ENCODE measurements around the gene ATP8B3. TPM values are rescaled to one million over a fixed set of nuclear protein-coding genes. Genes with fewer than 3 reads are reported as not detected.

The ATP8B3 gene
- total and polyA plus RNA-seq, 2 experiments from 2014 or later, result 2.1 to 6.0 TPM

GRCh38 chr19:1774989-1775772, 36.9 kb downstream of the ATP8B3 start (continued):
- TF ChIP-seq, protein P1, sequence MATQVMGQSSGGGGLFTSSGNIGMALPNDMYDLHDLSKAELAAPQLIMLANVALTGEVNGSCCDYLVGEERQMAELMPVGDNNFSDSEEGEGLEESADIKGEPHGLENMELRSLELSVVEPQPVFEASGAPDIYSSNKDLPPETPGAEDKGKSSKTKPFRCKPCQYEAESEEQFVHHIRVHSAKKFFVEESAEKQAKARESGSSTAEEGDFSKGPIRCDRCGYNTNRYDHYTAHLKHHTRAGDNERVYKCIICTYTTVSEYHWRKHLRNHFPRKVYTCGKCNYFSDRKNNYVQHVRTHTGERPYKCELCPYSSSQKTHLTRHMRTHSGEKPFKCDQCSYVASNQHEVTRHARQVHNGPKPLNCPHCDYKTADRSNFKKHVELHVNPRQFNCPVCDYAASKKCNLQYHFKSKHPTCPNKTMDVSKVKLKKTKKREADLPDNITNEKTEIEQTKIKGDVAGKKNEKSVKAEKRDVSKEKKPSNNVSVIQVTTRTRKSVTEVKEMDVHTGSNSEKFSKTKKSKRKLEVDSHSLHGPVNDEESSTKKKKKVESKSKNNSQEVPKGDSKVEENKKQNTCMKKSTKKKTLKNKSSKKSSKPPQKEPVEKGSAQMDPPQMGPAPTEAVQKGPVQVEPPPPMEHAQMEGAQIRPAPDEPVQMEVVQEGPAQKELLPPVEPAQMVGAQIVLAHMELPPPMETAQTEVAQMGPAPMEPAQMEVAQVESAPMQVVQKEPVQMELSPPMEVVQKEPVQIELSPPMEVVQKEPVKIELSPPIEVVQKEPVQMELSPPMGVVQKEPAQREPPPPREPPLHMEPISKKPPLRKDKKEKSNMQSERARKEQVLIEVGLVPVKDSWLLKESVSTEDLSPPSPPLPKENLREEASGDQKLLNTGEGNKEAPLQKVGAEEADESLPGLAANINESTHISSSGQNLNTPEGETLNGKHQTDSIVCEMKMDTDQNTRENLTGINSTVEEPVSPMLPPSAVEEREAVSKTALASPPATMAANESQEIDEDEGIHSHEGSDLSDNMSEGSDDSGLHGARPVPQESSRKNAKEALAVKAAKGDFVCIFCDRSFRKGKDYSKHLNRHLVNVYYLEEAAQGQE (IDR thresholded peaks at IDR 0.05; ENCODE audit: unreplicated experiment), result no peak
- TF ChIP-seq EZH2 (IDR thresholded peaks at IDR 0.05; ENCODE audit: low read depth, unreplicated experiment) (peak; percentile 35), EZH2phosphoT487 (IDR thresholded peaks at IDR 0.05; ENCODE audit: unreplicated experiment) (no peak), CTCF (conservative IDR thresholded peaks at IDR 0.05; ENCODE audit: low read depth in 2 of 2) (peak; percentile 56 to 88), ZNF331 (CRISPR knock-in tag; IDR thresholded peaks at IDR 0.05; ENCODE audit: low read depth) (no peak), CREB1 (CRISPR knock-in tag; IDR thresholded peaks at IDR 0.05; ENCODE audit: low read depth) (no peak), POLR2AphosphoS5 (IDR thresholded peaks at IDR 0.05; ENCODE audit: low read depth) (no peak), ETS1 (IDR thresholded peaks at IDR 0.05) (no peak), STAT1 (IDR thresholded peaks at IDR 0.05; ENCODE audit: unreplicated experiment) (no peak), JUNB (IDR thresholded peaks at IDR 0.05; ENCODE audit: unreplicated experiment) (no peak)

DNA sequence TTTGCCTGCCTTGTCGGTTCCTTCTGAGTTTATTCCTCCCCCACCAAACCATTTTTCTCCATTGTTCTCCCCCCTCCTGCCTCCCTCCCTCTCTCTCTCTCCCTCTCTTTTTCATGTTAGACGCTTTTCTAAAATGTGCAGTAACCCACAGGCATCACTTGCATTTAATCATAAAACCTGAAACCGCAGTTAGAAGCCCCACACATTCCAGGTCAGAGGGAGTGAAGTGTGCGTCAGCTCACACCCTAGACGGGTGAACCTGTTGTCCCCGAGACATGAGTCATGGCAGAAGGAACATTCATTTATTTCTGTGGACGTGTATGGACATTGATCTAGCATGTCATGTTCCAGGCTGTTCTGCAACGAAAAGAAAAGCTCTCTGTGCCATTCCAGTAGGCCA, 38.9 kb downstream of the ATP8B3 start:
- no peaks in the 10 kb centered on the region for H3K36me3 ChIP-seq (ENCODE audit: insufficient read depth)
- no peaks in the 10 kb centered on the region for H3K79me2 ChIP-seq (replicated peaks; ENCODE audit: insufficient read depth)
- H4K20me1 ChIP-seq (replicated peaks; ENCODE audit: insufficient read depth), result no peaks in the 10 kb centered on the region
- H2AFZ ChIP-seq, result no peak overlapping the region
- H3K27ac ChIP-seq (ENCODE audit: low read depth), result no peak overlapping the region
- Mint-ChIP-seq H3K36me3 (ENCODE audit: low read depth) (no peaks in the 10 kb centered on the region), H3K4me3 (no peak overlapping the region), H3K27me3 (ENCODE audit: insufficient read depth, low read depth, poor library complexity) (peaks cover 78% of the 10 kb centered on the region), H3K4me1 (peaks cover 8% of the 10 kb centered on the region; the same call in 2 of the 3 replicates), H3K9me3 (peaks cover 33% of the 10 kb centered on the region), H3K27ac (no peak overlapping the region)
- no peak overlapping the region for H3K4me3 ChIP-seq
- H3K27me3 ChIP-seq (ENCODE audit: insufficient read depth), result peaks cover 96% of the 10 kb centered on the region
- TF ChIP-seq NANOG (IDR thresholded peaks at IDR 0.05; ENCODE audit: borderline replicate concordance) (no peak), JUNB (IDR thresholded peaks at IDR 0.05; ENCODE audit: unreplicated experiment) (no peak), ETS1 (IDR thresholded peaks at IDR 0.05) (no peak), EZH2 (IDR thresholded peaks at IDR 0.05; ENCODE audit: low read depth, unreplicated experiment) (peak; percentile 30), STAT1 (IDR thresholded peaks at IDR 0.05; ENCODE audit: unreplicated experiment) (no peak)
- H3K4me1 ChIP-seq (ENCODE audit: insufficient read depth), result peaks cover 7% of the 10 kb centered on the region
- ATAC-seq (no peak), DNase-seq (ENCODE audit: low spot score) (no peak)
- peaks cover 6% of the 10 kb centered on the region for H3F3A ChIP-seq (replicated peaks; ENCODE audit: low read depth)
- H3K9me2 ChIP-seq (ENCODE audit: insufficient read depth), result no peaks in the 10 kb centered on the region
- H3K4me2 ChIP-seq, result no peak overlapping the region

Measured in GM23338 (cell line).